Left ventricle myocardium inferior (tissue), 1 donor: ENCODE data around the gene GAS2. TPM values are rescaled to one million over a fixed set of nuclear protein-coding genes. Genes with fewer than 3 reads are reported as not detected.

ENCODE experiments used
- DNase-seq: peaks from one replicate; pipeline ENCODE4 v3.0.0-alpha.2; 2020
- H3K27ac ChIP-seq: fragments of 200-600 bp; replicated peaks from 2 replicates; pipeline ENCODE4 v1.8.0; 2021
- H3K27me3 ChIP-seq: fragments of 200-600 bp; 2 replicates; pipeline ENCODE4 v1.8.0; 2021; ENCODE audit warnings: low read depth
- H3K36me3 ChIP-seq: fragments of 200-600 bp; 2 replicates; pipeline ENCODE4 v1.8.0; 2021
- H3K4me1 ChIP-seq: fragments of 200-600 bp; 2 replicates; pipeline ENCODE4 v1.8.0; 2021
- H3K4me3 ChIP-seq: fragments of 200-600 bp; 2 replicates; pipeline ENCODE4 v1.8.0; 2021; ENCODE audit warnings: mild to moderate bottlenecking, moderate library complexity
- H3K9me3 ChIP-seq: fragments of 200-600 bp; replicated peaks from 2 replicates; pipeline ENCODE4 v1.8.0; 2021
- CTCF ChIP-seq: fragments of 200-600 bp; IDR thresholded peaks from 2 replicates; pipeline ENCODE4 v1.8.0; 2021; ENCODE audit warnings: antibody characterized with exemption, mild to moderate bottlenecking, borderline replicate concordance
- intact Hi-C: fragments of 100-400 bp; cut with micrococcal nuclease; formaldehyde crosslinking; loops from one replicate; pipeline ENCODE4 v1.11.0; 2022
- total RNA-seq: library from RNA; stranded (reverse); fragmentation: NEBNext Ultra II Directional; extraction: Animal tissue kit (Norgen Biotek cat#: 25700); gene quantifications from one replicate; pipeline ENCODE4 v1.2.1, GENCODE V29; 2021
- donor health status: DM: no; HTN: yes; CAD: no; lungs with severe emphysema.

GAS2 gene
- total RNA-seq, 1 donor from 2014 or later, result 15.9 TPM

GRCh38 chr11:22677153-22677903 is 10.9 kb downstream of the GAS2 start:
- H3K9me3 ChIP-seq, result no peaks in the 10 kb centered on the region
- no peak for DNase-seq
- no peak for TF ChIP-seq CTCF
- no peaks in the 10 kb centered on the region for H3K27me3 ChIP-seq
- no peaks in the 10 kb centered on the region for H3K36me3 ChIP-seq
- intact Hi-C loops, result no loop called here
- no peak overlapping the region for H3K4me3 ChIP-seq
- peaks cover 21% of the 10 kb centered on the region for H3K4me1 ChIP-seq
- H3K27ac ChIP-seq, result peak overlapping the region; percentile 38

GRCh38 chr11:22680628-22681027 is 14.2 kb downstream of the GAS2 start:
- Histone ChIP-seq H3K4me3 (no peak overlapping the region), H3K27me3 (no peaks in the 10 kb centered on the region), H3K4me1 (peaks cover 12% of the 10 kb centered on the region), H3K27ac (no peak overlapping the region), H3K36me3 (no peaks in the 10 kb centered on the region), H3K9me3 (no peaks in the 10 kb centered on the region)
- TF ChIP-seq CTCF, result no peak
- intact Hi-C loops, result no loop called here
- no peak for DNase-seq

GRCh38 chr11:22681281-22681812 is 14.9 kb downstream of the GAS2 start:
- no peak overlapping the region for H3K4me3 ChIP-seq
- no peaks in the 10 kb centered on the region for H3K27me3 ChIP-seq
- no peaks in the 10 kb centered on the region for H3K36me3 ChIP-seq
- no peaks in the 10 kb centered on the region for H3K9me3 ChIP-seq
- no peak overlapping the region for H3K27ac ChIP-seq
- intact Hi-C loops, result no loop called here
- no peak for DNase-seq
- peaks cover 12% of the 10 kb centered on the region for H3K4me1 ChIP-seq
- no peak for TF ChIP-seq CTCF

- H3K27ac ChIP-seq, result no peak overlapping the region
- H3K4me3 ChIP-seq, result no peak overlapping the region
- no peak for TF ChIP-seq CTCF
- intact Hi-C loops, result no loop called here
- no peaks in the 10 kb centered on the region for H3K9me3 ChIP-seq
- peaks cover 3% of the 10 kb centered on the region for H3K4me1 ChIP-seq
- no peaks in the 10 kb centered on the region for H3K36me3 ChIP-seq
- no peaks in the 10 kb centered on the region for H3K27me3 ChIP-seq
- no peak for DNase-seq
Observed at GRCh38 chr11:22684082-22684481, 17.7 kb downstream of the GAS2 start.

- no peak for TF ChIP-seq CTCF
- H3K36me3 ChIP-seq, result no peaks in the 10 kb centered on the region
- intact Hi-C loops, result no loop called here
- no peaks in the 10 kb centered on the region for H3K27me3 ChIP-seq
- no peak overlapping the region for H3K27ac ChIP-seq
- no peak for DNase-seq
- peaks cover 3% of the 10 kb centered on the region for H3K4me1 ChIP-seq
- H3K9me3 ChIP-seq, result no peaks in the 10 kb centered on the region
- H3K4me3 ChIP-seq, result no peak overlapping the region
Observed at GRCh38 chr11:22685111-22685510, 18.7 kb downstream of the GAS2 start.
